Gastrocnemius medialis (tissue), 4 donors: ENCODE measurements around the gene THSD4. TPM values are rescaled to one million over a fixed set of nuclear protein-coding genes. Genes with fewer than 3 reads are reported as not detected.
"Not testable (repeated sequence)": the region's sequence is repeated elsewhere in the genome, so short reads cannot be mapped to it uniquely, and the experiment has no call there.

Source experiments
- ATAC-seq, 2 donors: fragments of 150-250 bp; one replicate each; pipeline ENCODE4 v1.9.1; 2016
- DNase-seq, 2 donors: peaks; one replicate each; pipeline ENCODE4 v3.0.0-alpha.2; 2019
- H3K27ac ChIP-seq, 4 donors: fragments of 200-600 bp; sonication (generic); 1 replicate in 1 of 4; 2 replicates in 3 of 4; pipeline ENCODE4 v1.5.1; 2016 to 2018; ENCODE audit warnings: mild to moderate bottlenecking in 2 of 4, moderate library complexity in 1 of 4
- H3K27me3 ChIP-seq, 3 donors: fragments of 200-600 bp; sonication (generic) in 2 of 3; 1 replicate in 1 of 3; 2 replicates in 2 of 3; pipeline versions ENCODE4 v1.5.1 to v1.6.0; 2016 to 2019; ENCODE audit warnings: mild to moderate bottlenecking in 1 of 3, moderate library complexity in 1 of 3
- H3K36me3 ChIP-seq, 2 donors: fragments of 200-600 bp; sonication (generic) in 1 of 2; one replicate each; pipeline ENCODE4 v1.5.1; 2017 to 2018
- H3K4me1 ChIP-seq, 2 donors: fragments of 200-600 bp; sonication (generic) in 1 of 2; one replicate each; pipeline ENCODE4 v1.5.1; 2016 to 2017; ENCODE audit warnings: mild to moderate bottlenecking in 2 of 2
- H3K4me3 ChIP-seq, 4 donors: fragments of 200-600 bp; sonication (generic) in 3 of 4; 1 replicate in 1 of 4; 2 replicates in 3 of 4; pipeline ENCODE4 v1.5.1; 2016 to 2019; ENCODE audit warnings: mild to moderate bottlenecking in 2 of 4
- H3K9me3 ChIP-seq, 3 donors: fragments of 200-600 bp; sonication (generic) in 2 of 3; 1 replicate in 1 of 3; 2 replicates in 2 of 3; pipeline ENCODE4 v1.5.1; 2016 to 2019
- CTCF ChIP-seq, 5 experiments: fragments of 450-650 bp in 3 of 5; fragments of 200-600 bp in 2 of 5; sonication (generic) in 2 of 5; IDR thresholded peaks in 4 of 5; conservative IDR thresholded peaks in 1 of 5; 1 replicate in 4 of 5; 2 replicates in 1 of 5; pipeline ENCODE4 v1.5.1; 2016 to 2019; ENCODE audit warnings: antibody characterized with exemption in 5 of 5, mild to moderate bottlenecking in 3 of 5, moderate library complexity in 3 of 5
- POLR2A ChIP-seq, 2 donors: fragments of 450-650 bp; IDR thresholded peaks; one replicate each; pipeline ENCODE4 v1.6.1; 2017; ENCODE audit warnings: antibody characterized with exemption in 2 of 2, mild to moderate bottlenecking in 2 of 2, moderate library complexity in 2 of 2
- in situ Hi-C, 4 donors: fragments of 200-750 bp; cut with MboI; loops; one replicate each; pipeline versions ENCODE4 v1.15.0 to v1.8.0; 2017; ENCODE audit warnings: low sequenced_read_pairs in 4 of 4
- intact Hi-C: fragments of 100-400 bp; cut with DNase I; formaldehyde crosslinking; loops from one replicate; pipeline ENCODE4 v1.15.1; 2023; ENCODE audit warnings: low total_unique reads
- total RNA-seq, 4 donors: library from RNA; depleted of rRNA; stranded (reverse); fragments of >200 nt; gene quantifications; one replicate each; pipeline versions ENCODE4 v1.1.0 to v1.2.3, GENCODE V29; 2016

Gene THSD4
- total RNA-seq, 4 donors from 2014 or later = 0.35 to 3.1 (median 0.60) TPM

GRCh38 chr15:71396536-71397125 is 281.4 kb downstream of the THSD4 start:
- no peaks in the 10 kb centered on the region for H3K4me1 ChIP-seq
- no peaks in the 10 kb centered on the region for H3K9me3 ChIP-seq
- H3K27me3 ChIP-seq = no peaks in the 10 kb centered on the region
- H3K27ac ChIP-seq = no peak overlapping the region
- DNase-seq (no peak), ATAC-seq (no peak)
- no peaks in the 10 kb centered on the region for H3K36me3 ChIP-seq
- intact Hi-C loops (no loop called here), in situ Hi-C loops (no loop called here)
- no peak for TF ChIP-seq POLR2A (IDR thresholded peaks at IDR 0.05)
- no peak for TF ChIP-seq CTCF (IDR thresholded peaks at IDR 0.05 in 4 of 5, conservative IDR thresholded peaks at IDR 0.05 in 1 of 5)
- no peak overlapping the region for H3K4me3 ChIP-seq

- Histone ChIP-seq H3K36me3 (no peaks in the 10 kb centered on the region), H3K4me1 (no peaks in the 10 kb centered on the region), H3K27ac (no peak overlapping the region), H3K4me3 (no peak overlapping the region), H3K27me3 (no peaks in the 10 kb centered on the region), H3K9me3 (no peaks in the 10 kb centered on the region)
- intact Hi-C loops (no loop called here), in situ Hi-C loops (no loop called here)
- ATAC-seq = no peak
- no peak for TF ChIP-seq CTCF (IDR thresholded peaks at IDR 0.05 in 4 of 5, conservative IDR thresholded peaks at IDR 0.05 in 1 of 5)
- TF ChIP-seq POLR2A (IDR thresholded peaks at IDR 0.05) = no peak
- DNase-seq = no peak
Observed at GRCh38 chr15:71397377-71397776, 282.1 kb downstream of the THSD4 start.

GRCh38 chr15:71400294-71400693 is 285.0 kb downstream of the THSD4 start:
- no peaks in the 10 kb centered on the region for H3K4me1 ChIP-seq
- H3K4me3 ChIP-seq = no peak overlapping the region
- no peaks in the 10 kb centered on the region for H3K27me3 ChIP-seq
- no peaks in the 10 kb centered on the region for H3K36me3 ChIP-seq
- no peaks in the 10 kb centered on the region for H3K9me3 ChIP-seq
- DNase-seq = no peak
- ATAC-seq = no peak
- in situ Hi-C loops (no loop called here), intact Hi-C loops (no loop called here)
- no peak overlapping the region for H3K27ac ChIP-seq
- no peak for TF ChIP-seq POLR2A (IDR thresholded peaks at IDR 0.05)
- TF ChIP-seq CTCF (IDR thresholded peaks at IDR 0.05 in 4 of 5, conservative IDR thresholded peaks at IDR 0.05 in 1 of 5) = no peak

GRCh38 chr15:71401728-71402127 is 286.5 kb downstream of the THSD4 start:
- H3K27ac ChIP-seq, in situ Hi-C loops, H3K27me3 ChIP-seq: not testable (repeated sequence)

GRCh38 chr15:71409541-71409940 is 294.3 kb downstream of the THSD4 start:
- Histone ChIP-seq H3K27ac (no peak overlapping the region), H3K9me3 (no peaks in the 10 kb centered on the region), H3K4me1 (peaks cover 0 to 5% of the 10 kb centered on the region in 2 donors), H3K4me3 (no peak overlapping the region), H3K36me3 (no peaks in the 10 kb centered on the region), H3K27me3 (no peaks in the 10 kb centered on the region)
- ATAC-seq (no peak), DNase-seq (no peak)
- intact Hi-C loops = no loop called here
- TF ChIP-seq POLR2A (IDR thresholded peaks at IDR 0.05) (no peak), CTCF (IDR thresholded peaks at IDR 0.05 in 4 of 5, conservative IDR thresholded peaks at IDR 0.05 in 1 of 5) (no peak)
- in situ Hi-C loops = no loop called here

More at GRCh38 chr15:71401728-71402127, 286.5 kb downstream of the THSD4 start:
- intact Hi-C loops, H3K4me3 ChIP-seq, ATAC-seq, H3K9me3 ChIP-seq, H3K36me3 ChIP-seq, DNase-seq, H3K4me1 ChIP-seq: not testable (repeated sequence)
